Keratinocyte (primary cell): ENCODE data around the gene NUMB. TPM values are rescaled to one million over a fixed set of nuclear protein-coding genes. Genes with fewer than 3 reads are reported as not detected.

Experiments
- DNase-seq: peaks from one replicate; pipeline ENCODE4 v3.0.0-alpha.2; 2011; ENCODE audit warnings: low read depth, missing footprints, low spot score
- FAIRE-seq: peaks from 2 replicates; lab custom pipeline; 2011; peaks lifted over from hg19 to GRCh38; lab: Jason Lieb, UNC
- H2AFZ ChIP-seq: 2 replicates; pipeline ENCODE4 v1.6.0; 2012; ENCODE audit warnings: low read length, control low read depth, inconsistent platforms; ENCODE audit not compliant: control insufficient read depth
- H3K27ac ChIP-seq: 2 replicates; pipeline ENCODE4 v1.5.1; 2011; ENCODE audit warnings: low read length; ENCODE audit not compliant: control insufficient read depth, insufficient read depth
- H3K27me3 ChIP-seq: 3 replicates; pipeline ENCODE4 v1.6.0; 2011; ENCODE audit warnings: low read length; ENCODE audit not compliant: control insufficient read depth, insufficient read depth; ENCODE audit errors: extremely low read depth
- H3K36me3 ChIP-seq, 2 experiments: 2 replicates in 1 of 2; 3 replicates in 1 of 2; pipeline ENCODE4 v1.5.1; 2011; ENCODE audit warnings: low read length in 2 of 2, mild to moderate bottlenecking in 1 of 2; ENCODE audit not compliant: control insufficient read depth in 2 of 2, insufficient read depth in 2 of 2; ENCODE audit errors: extremely low read depth in 1 of 2
- H3K4me1 ChIP-seq: 3 replicates; pipeline ENCODE4 v1.5.1; 2011; ENCODE audit warnings: low read length; ENCODE audit not compliant: control insufficient read depth, insufficient read depth; ENCODE audit errors: extremely low read depth
- H3K4me2 ChIP-seq: 3 replicates; pipeline ENCODE4 v1.6.0; 2011; ENCODE audit warnings: low read depth, low read length; ENCODE audit not compliant: control insufficient read depth, insufficient read depth; ENCODE audit errors: extremely low read depth
- H3K4me3 ChIP-seq, 3 experiments: fragments of 200-600 bp in 1 of 3; sonication (generic) in 1 of 3; 2 replicates in 2 of 3; 3 replicates in 1 of 3; pipeline ENCODE4 v1.5.1; 2011 to 2016; ENCODE audit warnings: low read length in 3 of 3, mild to moderate bottlenecking in 3 of 3, control low read depth in 2 of 3, inconsistent platforms in 1 of 3, low read depth in 1 of 3, mixed read lengths in 1 of 3, mixed run types in 1 of 3, moderate library complexity in 1 of 3; ENCODE audit not compliant: control insufficient read depth in 2 of 3, insufficient read depth in 2 of 3; ENCODE audit errors: extremely low read depth in 1 of 3
- H3K79me2 ChIP-seq: 2 replicates; pipeline ENCODE4 v1.6.0; 2012; ENCODE audit warnings: low read length; ENCODE audit not compliant: control insufficient read depth, insufficient read depth
- H3K9ac ChIP-seq: 3 replicates; pipeline ENCODE4 v1.6.0; 2011; ENCODE audit warnings: low read length; ENCODE audit not compliant: control insufficient read depth, insufficient read depth; ENCODE audit errors: extremely low read depth
- H3K9me1 ChIP-seq: 3 replicates; pipeline ENCODE4 v1.6.0; 2011; ENCODE audit warnings: low read length; ENCODE audit not compliant: control insufficient read depth, insufficient read depth; ENCODE audit errors: extremely low read depth
- H3K9me3 ChIP-seq: 2 replicates; pipeline ENCODE4 v1.5.1; 2012; ENCODE audit warnings: low read depth, low read length; ENCODE audit not compliant: control insufficient read depth
- H4K20me1 ChIP-seq: 3 replicates; pipeline ENCODE4 v1.6.0; 2011; ENCODE audit warnings: low read length; ENCODE audit not compliant: control insufficient read depth, insufficient read depth; ENCODE audit errors: extremely low read depth
- EZH2 ChIP-seq: IDR thresholded peaks from one replicate; pipeline ENCODE4 v1.6.1; 2012; ENCODE audit warnings: inconsistent platforms, mild to moderate bottlenecking, low read length, moderate library complexity
- dilution Hi-C: fragments of 300-500 bp; cut with MboI; formaldehyde crosslinking; loops from one replicate; pipeline ENCODE4 v1.7.0; 2020; ENCODE audit warnings: low sequenced_read_pairs; ENCODE audit not compliant: extremely low pct_ligation_motif_present
- polyA plus RNA-seq, 5 experiments: library from polyadenylated mRNA; depleted of rRNA in 3 of 5; stranded (reverse) in 3 of 5; stranded (forward) in 1 of 5; unstranded in 1 of 5; fragments of >200 nt; gene quantifications; 1 replicate in 1 of 5; 2 replicates in 3 of 5; 3 replicates in 1 of 5; pipeline versions ENCODE4 v1.2.1 to v1.2.3, GENCODE V29; 2011 to 2012; ENCODE audit warnings: missing spikeins in 2 of 5, low read depth in 1 of 5, low replicate concordance in 1 of 5
- TF ChIP-seq, protein P1 (sequence below), 3 experiments: IDR thresholded peaks in 1 of 3; conservative IDR thresholded peaks in 1 of 3; optimal IDR thresholded peaks in 1 of 3; 2 replicates in 2 of 3; 3 replicates in 1 of 3; pipeline versions ENCODE3 to v1.5.1; 2011; ENCODE audit warnings: low read length in 3 of 3, mild to moderate bottlenecking in 3 of 3, moderate library complexity in 2 of 3, control low read depth in 1 of 3, inconsistent platforms in 1 of 3; ENCODE audit not compliant: insufficient read depth in 2 of 3; ENCODE audit errors: extremely low read depth in 1 of 3

NUMB gene
- polyA plus RNA-seq, 1 donor (not counting 4 experiments of a cell fraction or from before 2014, with no cell fraction given), result 110 TPM

DNA sequence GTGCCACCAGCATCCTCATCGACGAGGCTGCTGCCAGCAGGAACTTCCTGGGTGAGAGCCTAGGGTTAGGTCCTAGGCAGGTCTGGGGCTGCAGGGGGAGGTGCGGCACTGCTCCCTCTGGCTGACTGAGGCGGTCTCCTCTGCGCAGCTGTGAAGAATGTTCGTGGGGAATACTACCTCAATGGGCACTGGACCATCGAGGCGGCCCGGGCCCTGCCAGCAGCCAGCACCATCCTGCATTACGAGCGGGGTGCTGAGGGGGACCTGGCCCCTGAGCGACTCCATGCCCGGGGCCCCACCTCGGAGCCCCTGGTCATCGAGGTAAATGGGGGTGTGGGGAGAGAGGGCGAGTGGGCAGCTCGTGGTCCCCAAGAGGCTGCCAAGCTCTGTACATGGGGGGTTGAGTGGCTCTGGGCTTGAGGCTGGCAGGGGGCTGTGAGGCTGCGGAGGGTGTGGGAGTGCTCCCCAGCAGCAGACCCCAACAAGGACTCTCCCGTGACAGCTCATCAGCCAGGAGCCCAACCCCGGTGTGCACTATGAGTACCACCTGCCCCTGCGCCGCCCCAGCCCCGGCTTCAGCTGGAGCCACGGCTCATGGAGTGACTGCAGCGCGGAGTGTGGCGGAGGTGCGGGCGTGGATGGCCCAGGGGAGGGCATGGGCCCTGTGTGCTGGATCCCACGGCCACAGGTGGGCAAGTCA lies 206.7 kb downstream of the NUMB start:
- dilution Hi-C loops, result no loop called here
- Histone ChIP-seq H3K4me1 (peaks cover 11% of the 10 kb centered on the region), H3K27ac (no peak overlapping the region), H3K4me3 (no peak overlapping the region), H3K36me3 (no peaks in the 10 kb centered on the region), H3K79me2 (peaks cover 9% of the 10 kb centered on the region), H3K27me3 (no peaks in the 10 kb centered on the region), H4K20me1 (no peaks in the 10 kb centered on the region), H3K9ac (no peak overlapping the region), H3K9me1 (no peaks in the 10 kb centered on the region), H3K9me3 (no peaks in the 10 kb centered on the region), H2AFZ (no peak overlapping the region), H3K4me2 (no peak overlapping the region)
- DNase-seq (no peak), FAIRE-seq (no peak)
- TF ChIP-seq EZH2, result no peak
- TF ChIP-seq, protein P1, sequence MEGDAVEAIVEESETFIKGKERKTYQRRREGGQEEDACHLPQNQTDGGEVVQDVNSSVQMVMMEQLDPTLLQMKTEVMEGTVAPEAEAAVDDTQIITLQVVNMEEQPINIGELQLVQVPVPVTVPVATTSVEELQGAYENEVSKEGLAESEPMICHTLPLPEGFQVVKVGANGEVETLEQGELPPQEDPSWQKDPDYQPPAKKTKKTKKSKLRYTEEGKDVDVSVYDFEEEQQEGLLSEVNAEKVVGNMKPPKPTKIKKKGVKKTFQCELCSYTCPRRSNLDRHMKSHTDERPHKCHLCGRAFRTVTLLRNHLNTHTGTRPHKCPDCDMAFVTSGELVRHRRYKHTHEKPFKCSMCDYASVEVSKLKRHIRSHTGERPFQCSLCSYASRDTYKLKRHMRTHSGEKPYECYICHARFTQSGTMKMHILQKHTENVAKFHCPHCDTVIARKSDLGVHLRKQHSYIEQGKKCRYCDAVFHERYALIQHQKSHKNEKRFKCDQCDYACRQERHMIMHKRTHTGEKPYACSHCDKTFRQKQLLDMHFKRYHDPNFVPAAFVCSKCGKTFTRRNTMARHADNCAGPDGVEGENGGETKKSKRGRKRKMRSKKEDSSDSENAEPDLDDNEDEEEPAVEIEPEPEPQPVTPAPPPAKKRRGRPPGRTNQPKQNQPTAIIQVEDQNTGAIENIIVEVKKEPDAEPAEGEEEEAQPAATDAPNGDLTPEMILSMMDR (optimal IDR thresholded peaks at IDR 0.05 in 1 of 3, IDR thresholded peaks at IDR 0.05 in 1 of 3, conservative IDR thresholded peaks at IDR 0.05 in 1 of 3; ENCODE audit: extremely low read depth in 1 of 3, insufficient read depth in 2 of 3, low read length in 3 of 3), result no peak

GRCh38 chr14:73250781-73251500 lies 207.4 kb downstream of the NUMB start:
- no peaks in the 10 kb centered on the region for H4K20me1 ChIP-seq
- H3K4me1 ChIP-seq, result peaks cover 11% of the 10 kb centered on the region
- H3K4me2 ChIP-seq, result no peak overlapping the region
- no peaks in the 10 kb centered on the region for H3K9me3 ChIP-seq
- H3K36me3 ChIP-seq, result no peaks in the 10 kb centered on the region
- no peak overlapping the region for H2AFZ ChIP-seq
- H3K27ac ChIP-seq, result no peak overlapping the region
- TF ChIP-seq, protein P1 (optimal IDR thresholded peaks at IDR 0.05 in 1 of 3, IDR thresholded peaks at IDR 0.05 in 1 of 3, conservative IDR thresholded peaks at IDR 0.05 in 1 of 3; ENCODE audit: extremely low read depth in 1 of 3, insufficient read depth in 2 of 3, low read length in 3 of 3), result no peak
- TF ChIP-seq EZH2, result no peak
- DNase-seq (no peak), FAIRE-seq (no peak)
- no peaks in the 10 kb centered on the region for H3K27me3 ChIP-seq
- no peak overlapping the region for H3K9ac ChIP-seq
- no peak overlapping the region for H3K4me3 ChIP-seq
- dilution Hi-C loops, result no loop called here
- peaks cover 10% of the 10 kb centered on the region for H3K79me2 ChIP-seq
- H3K9me1 ChIP-seq, result no peaks in the 10 kb centered on the region
